ENCODE measurements around the gene MEG3.
A peak's percentile ranks its signal among the peaks of the same experiment; 100 is the strongest.
"Not testable (repeated sequence)": the region's sequence is repeated elsewhere in the genome, so short reads cannot be mapped to it uniquely, and the experiment has no call there.

The MEG3 gene

GRCh38 chr14:100816286-100816949, 9.5 kb upstream of the MEG3 start:
- no peak for DNase-seq

GRCh38 chr14:100816950-100817901, 8.7 kb upstream of the MEG3 start:
- DNase-seq = no peak

GRCh38 chr14:100818221-100818699, 7.7 kb upstream of the MEG3 start:
- no peak for DNase-seq

GRCh38 chr14:100818923-100819322, 7.0 kb upstream of the MEG3 start:
- DNase-seq = not testable (repeated sequence)

- no peak for DNase-seq
These were observed 6.5 kb upstream of the MEG3 start for GRCh38 chr14:100819453-100819828.

- no peak for DNase-seq
These were observed 6.0 kb upstream of the MEG3 start for GRCh38 chr14:100819829-100820475.

GRCh38 chr14:100820957-100821356, 5.0 kb upstream of the MEG3 start:
- no peak for DNase-seq

- DNase-seq = no peak
These were observed 3.9 kb upstream of the MEG3 start for GRCh38 chr14:100822013-100822412.

- peak; percentile 71 for DNase-seq
These were observed 3.2 kb upstream of the MEG3 start for GRCh38 chr14:100822532-100823296.

- DNase-seq = peak; percentile 56
These were observed 2.4 kb upstream of the MEG3 start for GRCh38 chr14:100823413-100824080.

GRCh38 chr14:100824091-100824551, 1.8 kb upstream of the MEG3 start:
- peak; percentile 64 for DNase-seq

GRCh38 chr14:100824901-100825712, 811 bp upstream of the MEG3 start:
- no peak for DNase-seq

- peak; percentile 23 for DNase-seq
These were observed 628 bp downstream of the MEG3 start for GRCh38 chr14:100826391-100827100.

- peak; percentile 44 for DNase-seq
These were observed 1.4 kb downstream of the MEG3 start for GRCh38 chr14:100827101-100828021.

- DNase-seq = peak; percentile 74
These were observed 2.3 kb downstream of the MEG3 start for GRCh38 chr14:100828031-100828769.

- DNase-seq = no peak
These were observed 4.8 kb downstream of the MEG3 start for GRCh38 chr14:100830681-100831080.

- no peak for DNase-seq
These were observed 6.5 kb downstream of the MEG3 start for GRCh38 chr14:100832311-100832960.
